H1 (cell line): ENCODE measurements around the gene MIS18BP1. TPM values are rescaled to one million over a fixed set of nuclear protein-coding genes. Genes with fewer than 3 reads are reported as not detected.

ENCODE experiments used
- CTCF ChIA-PET: fragments of 300-600 bp; sonication (Branson Sonifier 250); formaldehyde crosslinking; loops from one replicate; lab custom pipeline; 2021; ENCODE audit not compliant: partially characterized antibody; lab: Charles Lee
- POLR2A ChIA-PET: fragments of 300-600 bp; sonication (Branson Sonifier 250); formaldehyde crosslinking; loops from one replicate; lab custom pipeline; 2021; ENCODE audit warnings: inconsistent platforms; ENCODE audit not compliant: partially characterized antibody; lab: Charles Lee
- DNase-seq, 2 experiments: peaks; one replicate each; pipeline versions ENCODE4 v3.0.0 to v3.0.0-alpha.2; 2010 to 2022; ENCODE audit warnings: low spot score in 2 of 2, low read depth in 1 of 2, mixed read lengths in 1 of 2
- FAIRE-seq: peaks from 2 replicates; lab custom pipeline; 2011; peaks lifted over from hg19 to GRCh38; lab: Jason Lieb, UNC
- H2AFZ ChIP-seq: 2 replicates; pipeline ENCODE4 v1.8.1; 2012; ENCODE audit warnings: low read length, inconsistent platforms
- H2AK5ac ChIP-seq: 2 replicates; pipeline ENCODE4 v1.6.1; 2013; ENCODE audit warnings: low read depth, low read length
- H2BK120ac ChIP-seq: replicated peaks from 2 replicates; pipeline ENCODE3; 2013; ENCODE audit warnings: low read depth, low read length, inconsistent platforms
- H2BK12ac ChIP-seq: 2 replicates; pipeline ENCODE4 v1.6.1; 2013; ENCODE audit warnings: low read depth, low read length
- H2BK15ac ChIP-seq: 2 replicates; pipeline ENCODE4 v1.6.1; 2013; ENCODE audit warnings: low read length
- H2BK20ac ChIP-seq: 2 replicates; pipeline ENCODE4 v1.6.1; 2013; ENCODE audit warnings: low read length
- H2BK5ac ChIP-seq: 2 replicates; pipeline ENCODE4 v1.6.1; 2013; ENCODE audit warnings: low read depth, low read length
- H3K14ac ChIP-seq: 2 replicates; pipeline ENCODE4 v1.6.1; 2013; ENCODE audit warnings: inconsistent platforms; ENCODE audit not compliant: insufficient read length
- H3K18ac ChIP-seq: 2 replicates; pipeline ENCODE4 v1.6.1; 2013; ENCODE audit warnings: low read length; ENCODE audit errors: extremely low read depth
- H3K23ac ChIP-seq: 2 replicates; pipeline ENCODE4 v1.6.1; 2013; ENCODE audit warnings: inconsistent platforms; ENCODE audit not compliant: insufficient read length
- H3K23me2 ChIP-seq: 2 replicates; pipeline ENCODE4 v1.6.1; 2013; ENCODE audit warnings: low read depth, low read length
- H3K27ac ChIP-seq: 2 replicates; pipeline ENCODE4 v1.6.1; 2011; ENCODE audit warnings: low read depth, low read length, inconsistent platforms
- H3K27me3 ChIP-seq, 4 experiments: replicated peaks in 1 of 4; 1 replicate in 1 of 4; 2 replicates in 3 of 4; pipeline versions ENCODE4 v1.6.1 to v1.8.1; 2011 to 2013; ENCODE audit warnings: low read length in 3 of 4, mild to moderate bottlenecking in 3 of 4, inconsistent platforms in 2 of 4, mixed read lengths in 2 of 4, moderate library complexity in 1 of 4; ENCODE audit not compliant: control insufficient read depth in 3 of 4, insufficient read depth in 3 of 4; ENCODE audit errors: extremely low read depth in 1 of 4
- H3K36me3 ChIP-seq, 4 experiments: 2 replicates each; pipeline versions ENCODE4 v1.6.1 to v1.8.1; 2011 to 2013; ENCODE audit warnings: mild to moderate bottlenecking in 4 of 4, low read length in 3 of 4, moderate library complexity in 2 of 4, control low read depth in 1 of 4, inconsistent platforms in 1 of 4; ENCODE audit not compliant: insufficient read depth in 4 of 4, control insufficient read depth in 2 of 4
- H3K4ac ChIP-seq: replicated peaks from 2 replicates; pipeline ENCODE3; 2013; ENCODE audit warnings: low read length, low read depth, mixed read lengths, inconsistent platforms; ENCODE audit not compliant: insufficient read length
- H3K4me1 ChIP-seq, 4 experiments: replicated peaks in 1 of 4; 1 replicate in 1 of 4; 2 replicates in 3 of 4; pipeline versions ENCODE4 v1.6.1 to v1.8.1; 2011 to 2013; ENCODE audit warnings: low read length in 3 of 4, inconsistent platforms in 2 of 4, mixed read lengths in 1 of 4; ENCODE audit not compliant: insufficient read depth in 4 of 4, control insufficient read depth in 3 of 4
- H3K4me2 ChIP-seq, 2 experiments: 2 replicates each; pipeline versions ENCODE4 v1.6.1 to v1.8.1; 2011 to 2013; ENCODE audit warnings: low read depth in 2 of 2, low read length in 2 of 2, control low read depth in 1 of 2, inconsistent platforms in 1 of 2, mild to moderate bottlenecking in 1 of 2; ENCODE audit not compliant: insufficient read depth in 1 of 2
- H3K4me3 ChIP-seq, 4 experiments: fragments of 200-600, 300-600 bp in 1 of 4; sonication (generic), shearing (Covaris generic), sonication (Bioruptor Twin) in 1 of 4; 2 replicates each; pipeline versions ENCODE4 v1.5.1 to v1.8.1; 2011 to 2016; ENCODE audit warnings: low read length in 4 of 4, low read depth in 3 of 4, control low read depth in 2 of 4, inconsistent platforms in 2 of 4, mild to moderate bottlenecking in 2 of 4, mixed read lengths in 1 of 4, moderate library complexity in 1 of 4; ENCODE audit not compliant: insufficient read depth in 2 of 4; ENCODE audit errors: extremely low read depth in 1 of 4
- H3K56ac ChIP-seq: replicated peaks from 2 replicates; pipeline ENCODE3; 2013; ENCODE audit warnings: low read depth, mild to moderate bottlenecking, mixed read lengths, low read length, inconsistent platforms; ENCODE audit not compliant: insufficient read length
- H3K79me1 ChIP-seq: 2 replicates; pipeline ENCODE4 v1.6.1; 2013; ENCODE audit warnings: low read depth, low read length, control low read depth
- H3K79me2 ChIP-seq, 2 experiments: 2 replicates each; pipeline versions ENCODE4 v1.6.1 to v1.8.1; 2012 to 2013; ENCODE audit warnings: low read length in 2 of 2, mild to moderate bottlenecking in 2 of 2, inconsistent platforms in 1 of 2; ENCODE audit not compliant: insufficient read depth in 2 of 2, control insufficient read depth in 1 of 2
- H3K9ac ChIP-seq, 4 experiments: replicated peaks in 1 of 4; 1 replicate in 1 of 4; 2 replicates in 3 of 4; pipeline versions ENCODE4 v1.6.1 to v1.8.1; 2011 to 2013; ENCODE audit warnings: low read depth in 3 of 4, low read length in 3 of 4, control low read depth in 2 of 4, mild to moderate bottlenecking in 2 of 4, moderate library complexity in 2 of 4, inconsistent platforms in 1 of 4; ENCODE audit errors: extremely low read depth in 1 of 4
- H3K9me3 ChIP-seq, 2 experiments: 2 replicates each; pipeline versions ENCODE4 v1.6.1 to v1.8.1; 2012 to 2013; ENCODE audit warnings: mild to moderate bottlenecking in 2 of 2, moderate library complexity in 2 of 2, control low read depth in 1 of 2, inconsistent platforms in 1 of 2, low read depth in 1 of 2, low read length in 1 of 2, mixed read lengths in 1 of 2; ENCODE audit not compliant: insufficient read depth in 2 of 2
- H4K20me1 ChIP-seq, 2 experiments: replicated peaks in 1 of 2; 2 replicates each; pipeline versions ENCODE3 to v1.8.1; 2011 to 2013; ENCODE audit warnings: inconsistent platforms in 2 of 2, low read length in 2 of 2, mild to moderate bottlenecking in 1 of 2; ENCODE audit not compliant: insufficient read depth in 2 of 2, control insufficient read depth in 1 of 2
- H4K5ac ChIP-seq: 2 replicates; pipeline ENCODE4 v1.6.1; 2013; ENCODE audit warnings: low read length, low read depth, mixed read lengths, inconsistent platforms; ENCODE audit not compliant: insufficient read length
- H4K8ac ChIP-seq: 2 replicates; pipeline ENCODE4 v1.8.0; 2013; ENCODE audit warnings: mild to moderate bottlenecking, moderate library complexity, low read length, inconsistent platforms; ENCODE audit not compliant: insufficient read depth; ENCODE audit errors: extremely low read depth
- H4K91ac ChIP-seq: replicated peaks from 2 replicates; pipeline ENCODE3; 2013; ENCODE audit warnings: low read length, mixed read lengths, inconsistent platforms; ENCODE audit not compliant: insufficient read length
- ASH2L ChIP-seq: fragments of 200-600, 300-600 bp; sonication (generic); IDR thresholded peaks from one replicate; pipeline ENCODE4 v1.7.1; 2017; ENCODE audit warnings: low read length
- BCL11A ChIP-seq, 2 experiments: IDR thresholded peaks; one replicate each; pipeline ENCODE4 v1.6.1; 2011; ENCODE audit warnings: low read depth in 2 of 2, low read length in 2 of 2, mild to moderate bottlenecking in 2 of 2
- BRCA1 ChIP-seq: IDR thresholded peaks from 2 replicates; pipeline ENCODE4 v1.6.1; 2012; ENCODE audit warnings: low read depth, low read length, improper control_type of control experiment
- CHD2 ChIP-seq: IDR thresholded peaks from 2 replicates; pipeline ENCODE4 v1.6.1; 2012; ENCODE audit warnings: low read length, improper control_type of control experiment
- CREB1 ChIP-seq: IDR thresholded peaks from 2 replicates; pipeline ENCODE4 v1.6.1; 2012; ENCODE audit warnings: inconsistent platforms
- GABPA ChIP-seq: IDR thresholded peaks from 2 replicates; pipeline ENCODE4 v1.6.1; 2011; ENCODE audit warnings: mild to moderate bottlenecking, low read length, moderate library complexity, borderline replicate concordance; ENCODE audit not compliant: insufficient read depth
- JUND ChIP-seq: IDR thresholded peaks from 2 replicates; pipeline ENCODE4 v1.6.1; 2011; ENCODE audit warnings: mild to moderate bottlenecking, improper control_type of control experiment, low read length
- RBBP5 ChIP-seq: IDR thresholded peaks from 2 replicates; pipeline ENCODE4 v1.7.1; 2012; ENCODE audit warnings: low read depth, mild to moderate bottlenecking, inconsistent platforms, low read length, moderate library complexity, borderline replicate concordance
- SP2 ChIP-seq: IDR thresholded peaks from 2 replicates; pipeline ENCODE4 v1.6.1; 2012; ENCODE audit warnings: mild to moderate bottlenecking, low read length, inconsistent platforms
- TEAD4 ChIP-seq: IDR thresholded peaks from 2 replicates; pipeline ENCODE4 v1.6.1; 2012; ENCODE audit warnings: low read depth, low read length, inconsistent platforms, mixed read lengths
- YY1 ChIP-seq: IDR thresholded peaks from 2 replicates; pipeline ENCODE4 v1.6.1; 2011; ENCODE audit warnings: low read depth, mild to moderate bottlenecking, low read length
- WGBS, 2 experiments: shearing (Covaris generic) in 1 of 2; methylation state at CpG; one replicate each; pipeline versions ENCODE4 v1.1.6 to v1.1.7; 2013 to 2015; ENCODE audit warnings: low lambda C conversion rate in 2 of 2, mixed read lengths in 2 of 2, inconsistent platforms in 1 of 2, low coverage in 1 of 2, missing lambda C conversion rate in 1 of 2; ENCODE audit not compliant: insufficient replicate concordance in 2 of 2, insufficient coverage in 1 of 2, insufficient read length in 1 of 2; ENCODE audit errors: extremely low coverage in 1 of 2, missing lambda C conversion rate in 1 of 2; 5-methylcytosine and 5-hydroxymethylcytosine counted together
- polyA plus RNA-seq, 7 experiments: library from polyadenylated mRNA; depleted of rRNA in 3 of 7; stranded (reverse) in 5 of 7; unstranded in 2 of 7; fragments of >200 nt in 5 of 7; fragments of 200-250 nt in 2 of 7; gene quantifications; 1 replicate in 5 of 7; 2 replicates in 1 of 7; 4 replicates in 1 of 7; pipeline versions ENCODE4 v1.2.1 to v1.2.3, GENCODE V29; 2011 to 2013; ENCODE audit warnings: missing spikeins in 2 of 7, mixed read lengths in 2 of 7
- total RNA-seq: library from RNA; stranded (reverse); fragmentation: NEBNext Ultra II Directional; extraction: Animal tissue kit (Norgen Biotek cat#: 25700); gene quantifications from 2 replicates; pipeline ENCODE4 v1.2.1, GENCODE V29; 2021

Gene MIS18BP1
- total and polyA plus RNA-seq, 2 of the 8 experiments (the other 6 are each of a cell fraction or from before 2014, with no cell fraction given) = 12.8 to 80.5 TPM

DNA sequence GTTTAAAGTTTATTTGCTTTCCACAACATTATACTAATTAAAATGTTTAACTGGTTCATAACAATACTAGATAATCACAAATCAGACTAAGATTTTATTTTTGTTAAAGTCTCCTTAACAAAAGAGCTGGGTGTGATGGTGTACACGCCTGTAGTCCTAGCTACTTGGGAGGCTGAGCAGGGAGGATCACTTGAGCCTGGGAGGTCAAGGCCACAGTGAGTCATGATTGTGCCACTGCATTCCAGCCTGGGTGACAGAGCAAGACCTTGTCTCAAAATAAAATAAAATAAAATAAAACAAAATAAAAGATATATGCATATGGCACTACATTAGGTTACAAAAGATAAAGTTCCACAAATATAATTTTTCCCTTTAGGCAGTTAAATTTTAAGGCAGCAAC, 5.6 kb downstream of the MIS18BP1 start:
- peaks cover 0 to 1% (median 0%) of the 10 kb centered on the region in 4 experiments; a peak in 1 of 8 replicates for H3K36me3 ChIP-seq
- no peaks in the 10 kb centered on the region; the same call in 1 of the 2 replicates for H3K23me2 ChIP-seq
- H3K4me2 ChIP-seq = no peak overlapping the region
- H3K14ac ChIP-seq = no peak overlapping the region
- no peak overlapping the region for H4K8ac ChIP-seq
- H3K23ac ChIP-seq = no peak overlapping the region
- H3K4me3 ChIP-seq = no peak overlapping the region
- no peak overlapping the region for H3K56ac ChIP-seq
- no peaks in the 10 kb centered on the region for H3K27me3 ChIP-seq
- H2BK15ac ChIP-seq = no peak overlapping the region
- H3K4ac ChIP-seq = no peak overlapping the region
- H2BK12ac ChIP-seq = no peak overlapping the region
- peaks cover 46 to 100% of the 10 kb centered on the region in 2 experiments for H3K79me2 ChIP-seq
- peaks cover 5 to 6% of the 10 kb centered on the region in 2 experiments for H4K20me1 ChIP-seq
- no peaks in the 10 kb centered on the region for H3K9me3 ChIP-seq
- H3K9ac ChIP-seq = no peak overlapping the region
- no peak for DNase-seq
- WGBS, 2 experiments = 88% methylated on average over 1 of the region's 1 CpG; no CpG with 5 or more reads in 1 of the 2 experiments
- ChIA-PET POLR2A (no interaction called here), CTCF (interaction anchor here (1.1 kb wide), 1 partner anchor 334 kb away, joined by 4 read pairs; no protein-coding TSS in a partner anchor)
- peaks cover 7% of the 10 kb centered on the region for H3K79me1 ChIP-seq
- no peak overlapping the region for H2BK20ac ChIP-seq
- H3K27ac ChIP-seq = no peak overlapping the region
- H4K5ac ChIP-seq = no peak overlapping the region
- H4K91ac ChIP-seq = no peak overlapping the region
- H2BK120ac ChIP-seq = no peak overlapping the region
- H3K18ac ChIP-seq = no peak overlapping the region
- H2AFZ ChIP-seq = no peak overlapping the region
- no peak overlapping the region for H2BK5ac ChIP-seq
- peaks cover 0 to 3% (median 0%) of the 10 kb centered on the region in 4 experiments; a peak in 2 of 7 replicates for H3K4me1 ChIP-seq
- TF ChIP-seq ASH2L (no peak), GABPA (no peak), RBBP5 (no peak), BCL11A (IDR thresholded peaks at IDR 0.05; ENCODE audit: low read depth in 2 of 2, low read length in 2 of 2) (no peak), SP2 (no peak), BRCA1 (no peak), TEAD4 (no peak), YY1 (no peak), CREB1 (no peak), CHD2 (no peak), JUND (no peak)
- no peak overlapping the region for H2AK5ac ChIP-seq
- FAIRE-seq = no peak
